GM23248 (cell line): ENCODE results near the gene MPHOSPH8. TPM values are rescaled to one million over a fixed set of nuclear protein-coding genes. Genes with fewer than 3 reads are reported as not detected.

Experiments
- DNase-seq: peaks from one replicate; pipeline ENCODE4 v3.0.0-alpha.2; 2015
- H2AFZ ChIP-seq: fragments of 200-600 bp; sonication (generic); 2 replicates; pipeline ENCODE4 v1.6.1; 2016; ENCODE audit warnings: antibody characterized with exemption
- H3F3A ChIP-seq: fragments of 200-600 bp; sonication (generic); 2 replicates; pipeline ENCODE4 v1.6.1; 2016; ENCODE audit warnings: mild to moderate bottlenecking, antibody characterized with exemption, mixed run types; ENCODE audit not compliant: insufficient read depth
- H3K27ac ChIP-seq: fragments of 200-600 bp; sonication (generic); 2 replicates; pipeline ENCODE4 v1.5.1; 2016; ENCODE audit warnings: mild to moderate bottlenecking
- H3K27me3 ChIP-seq: fragments of 200-600 bp; sonication (generic); replicated peaks from 2 replicates; pipeline ENCODE4 v1.6.1; 2016; ENCODE audit warnings: mild to moderate bottlenecking; ENCODE audit not compliant: insufficient read depth
- H3K36me3 ChIP-seq: fragments of 200-600 bp; sonication (generic); 2 replicates; pipeline ENCODE4 v1.6.1; 2016; ENCODE audit warnings: low read depth, mild to moderate bottlenecking
- H3K4me1 ChIP-seq: fragments of 200-600 bp; sonication (generic); 2 replicates; pipeline ENCODE4 v1.6.1; 2016; ENCODE audit warnings: mild to moderate bottlenecking; ENCODE audit not compliant: insufficient read depth
- H3K4me2 ChIP-seq: fragments of 200-600 bp; sonication (generic); one replicate; pipeline ENCODE4 v1.6.1; 2016; ENCODE audit warnings: mild to moderate bottlenecking; ENCODE audit not compliant: unreplicated experiment
- H3K4me3 ChIP-seq: fragments of 200-600 bp; sonication (generic); 2 replicates; pipeline ENCODE4 v1.5.1; 2016; ENCODE audit warnings: mild to moderate bottlenecking
- H3K79me2 ChIP-seq: fragments of 200-600 bp; sonication (generic); 2 replicates; pipeline ENCODE4 v1.6.1; 2016; ENCODE audit warnings: mild to moderate bottlenecking; ENCODE audit not compliant: insufficient read depth
- H3K9ac ChIP-seq: fragments of 200-600 bp; sonication (generic); 2 replicates; pipeline ENCODE4 v1.6.1; 2016; ENCODE audit warnings: mild to moderate bottlenecking
- H3K9me2 ChIP-seq: fragments of 200-600 bp; sonication (generic); 2 replicates; pipeline ENCODE4 v1.6.1; 2016; ENCODE audit warnings: mixed run types, mild to moderate bottlenecking, moderate library complexity; ENCODE audit not compliant: insufficient read depth
- H3K9me3 ChIP-seq: fragments of 200-600 bp; sonication (generic); one replicate; pipeline ENCODE4 v1.6.1; 2017; ENCODE audit warnings: low read depth
- H4K20me1 ChIP-seq: fragments of 200-600 bp; sonication (generic); 2 replicates; pipeline ENCODE4 v1.6.0; 2016; ENCODE audit not compliant: insufficient read depth
- EZH2 ChIP-seq: fragments of 200-600 bp; sonication (generic); IDR thresholded peaks from 2 replicates; pipeline ENCODE4 v1.6.1; 2018; ENCODE audit warnings: antibody characterized with exemption, mild to moderate bottlenecking; ENCODE audit not compliant: insufficient read depth, poor library complexity, severe bottlenecking
- EZH2phosphoT487 ChIP-seq: fragments of 200-600 bp; sonication (generic); IDR thresholded peaks from 2 replicates; pipeline ENCODE4 v1.6.1; 2018; ENCODE audit warnings: antibody characterized with exemption, moderate library complexity, mild to moderate bottlenecking, low read depth; ENCODE audit not compliant: insufficient read depth
- WGBS, 2 experiments: methylation state at CpG; one replicate each; pipeline ENCODE4 v1.1.6; 2015 to 2017; ENCODE audit warnings: low lambda C conversion rate in 2 of 2, low coverage in 1 of 2; ENCODE audit errors: missing lambda C conversion rate in 2 of 2; 5-methylcytosine and 5-hydroxymethylcytosine counted together
- in situ Hi-C: fragments of 300-500 bp; cut with MboI; formaldehyde crosslinking; loops from 2 replicates; pipeline ENCODE4 v1.15.0; 2020
- polyA plus RNA-seq: library from polyadenylated mRNA; unstranded; fragments of >200 nt; fragmentation: Nextera tagmentation; extraction: Ambion mirVana; gene quantifications from 2 replicates; pipeline ENCODE4 v1.2.1, GENCODE V29; 2016
- total RNA-seq: library from RNA; depleted of rRNA; stranded (reverse); fragments of >200 nt; shearing (Covaris generic); gene quantifications from 2 replicates; pipeline ENCODE4 v1.2.3, GENCODE V29; 2014

MPHOSPH8 gene
- total and polyA plus RNA-seq, 2 experiments from 2014 or later = 11.1 to 15.0 TPM

DNA sequence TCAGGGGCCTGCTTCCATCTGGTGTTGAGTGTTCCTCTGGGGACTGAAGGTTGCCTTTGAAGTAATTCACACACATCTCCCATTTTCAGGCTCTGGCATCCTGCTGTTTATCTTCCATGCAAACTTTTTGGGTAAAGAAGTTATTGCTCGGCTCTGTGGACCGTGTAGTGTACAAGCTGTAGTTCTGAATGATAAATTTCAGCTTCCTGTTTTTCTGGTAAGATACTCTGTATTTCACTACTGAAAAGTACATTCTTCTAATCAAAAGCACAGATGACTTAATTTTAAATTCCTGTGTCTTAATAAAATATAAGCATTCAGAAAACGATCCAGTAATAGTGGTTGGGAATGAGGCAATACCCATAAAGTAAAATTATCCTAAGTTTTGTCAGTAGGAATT, 36.7 kb downstream of the MPHOSPH8 start:
- H3K27ac ChIP-seq = no peak overlapping the region
- no peak overlapping the region for H2AFZ ChIP-seq
- WGBS, 2 experiments = 61 to 65% methylated on average over 3 of the region's 3 CpGs
- no peaks in the 10 kb centered on the region for H3K4me1 ChIP-seq
- H3K27me3 ChIP-seq = no peaks in the 10 kb centered on the region
- H3K36me3 ChIP-seq = peaks cover 59% of the 10 kb centered on the region
- no peaks in the 10 kb centered on the region for H3K9me3 ChIP-seq
- no peak overlapping the region for H3K4me2 ChIP-seq
- H3K9ac ChIP-seq = no peak overlapping the region
- H3K79me2 ChIP-seq = no peaks in the 10 kb centered on the region
- H3K4me3 ChIP-seq = no peak overlapping the region
- no peak for DNase-seq
- no peaks in the 10 kb centered on the region for H3K9me2 ChIP-seq
- in situ Hi-C loops = no loop called here
- TF ChIP-seq EZH2 (no peak), EZH2phosphoT487 (no peak)
- H4K20me1 ChIP-seq = no peaks in the 10 kb centered on the region
- peaks cover 11% of the 10 kb centered on the region; the same call in 1 of the 2 replicates for H3F3A ChIP-seq

DNA sequence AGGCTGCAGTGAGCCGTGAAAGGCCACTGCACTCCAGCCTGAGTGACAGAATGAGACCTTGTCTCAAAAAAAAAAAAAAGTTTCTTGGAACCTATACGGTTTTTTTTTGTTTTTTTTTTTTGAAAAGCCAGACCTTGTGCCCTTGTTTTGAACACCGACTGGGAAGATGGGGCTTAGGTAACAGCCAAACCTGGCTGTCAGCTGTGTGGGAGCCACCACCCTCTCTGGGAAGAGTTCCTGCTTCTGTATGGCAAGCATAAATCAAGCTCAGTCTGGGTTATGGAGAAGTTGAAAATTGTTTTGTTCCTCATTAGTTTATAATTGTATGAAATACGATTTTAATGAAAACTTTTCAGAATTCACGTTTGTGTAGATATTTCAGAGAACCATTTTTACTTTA, 39.5 kb downstream of the MPHOSPH8 start:
- Histone ChIP-seq H3K9ac (no peak overlapping the region), H3K36me3 (peaks cover 59% of the 10 kb centered on the region), H3K9me3 (no peaks in the 10 kb centered on the region), H3K79me2 (no peaks in the 10 kb centered on the region), H3K4me2 (no peak overlapping the region), H3K9me2 (no peaks in the 10 kb centered on the region), H3K27me3 (no peaks in the 10 kb centered on the region), H2AFZ (no peak overlapping the region), H3K4me1 (no peaks in the 10 kb centered on the region), H4K20me1 (no peaks in the 10 kb centered on the region), H3K4me3 (no peak overlapping the region), H3K27ac (no peak overlapping the region), H3F3A (peaks cover 23% of the 10 kb centered on the region; the same call in 1 of the 2 replicates)
- 51 to 52% methylated on average over 5 of the region's 5 CpGs for WGBS, 2 experiments
- no peak for TF ChIP-seq EZH2phosphoT487
- TF ChIP-seq EZH2 = no peak
- no peak for DNase-seq
- in situ Hi-C loops = no loop called here

DNA sequence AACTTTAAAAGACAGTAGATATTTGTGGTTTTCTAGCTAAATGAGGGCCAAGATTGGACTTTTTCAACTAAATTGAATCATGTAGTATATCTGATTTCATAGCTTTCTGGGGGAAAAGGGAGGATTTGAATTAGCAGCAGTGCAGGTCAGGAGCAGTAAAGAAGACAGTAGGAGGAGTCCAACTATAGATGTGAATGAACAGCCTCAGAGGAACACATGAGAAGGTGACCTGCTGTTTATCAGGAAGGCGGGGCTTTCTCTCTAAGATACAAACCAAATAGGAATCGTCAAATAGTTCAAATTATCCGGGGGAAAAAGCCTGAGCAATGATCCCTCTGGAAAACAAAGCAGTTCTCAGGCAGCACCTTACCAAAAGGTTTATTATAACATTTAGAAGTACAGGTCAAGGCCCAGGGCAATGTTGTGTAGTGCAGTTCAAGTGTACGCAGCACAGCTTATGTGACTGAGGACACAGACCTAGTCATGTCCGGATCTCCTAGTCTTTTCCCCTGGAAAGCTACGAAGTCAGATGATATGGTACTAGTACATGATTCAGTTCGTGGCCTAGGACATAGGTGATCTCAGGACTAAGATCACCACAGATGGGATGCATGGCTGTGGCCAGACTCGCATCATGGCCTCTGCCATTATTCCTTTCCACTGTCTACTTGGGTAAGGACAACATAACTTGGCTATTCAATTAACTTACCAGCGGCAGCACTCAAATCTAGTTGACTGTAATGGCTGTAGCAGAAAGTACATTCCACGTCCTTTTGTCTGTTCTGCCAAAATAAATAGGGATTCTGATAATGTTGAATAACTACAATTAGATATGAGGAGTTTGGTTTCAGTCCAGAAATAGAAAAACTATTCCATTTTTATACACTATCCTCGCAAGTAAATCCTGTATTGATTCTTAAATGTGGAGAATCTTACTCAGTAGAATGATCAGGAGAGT, 40.3 kb downstream of the MPHOSPH8 start:
- H3K4me3 ChIP-seq = no peak overlapping the region
- peaks cover 56% of the 10 kb centered on the region for H3K36me3 ChIP-seq
- H3K79me2 ChIP-seq = no peaks in the 10 kb centered on the region
- H3F3A ChIP-seq = peaks cover 24% of the 10 kb centered on the region; the same call in 1 of the 2 replicates
- H2AFZ ChIP-seq = no peak overlapping the region
- no peaks in the 10 kb centered on the region for H3K4me1 ChIP-seq
- TF ChIP-seq EZH2phosphoT487 (no peak), EZH2 (no peak)
- no peak overlapping the region for H3K4me2 ChIP-seq
- in situ Hi-C loops = no loop called here
- no peaks in the 10 kb centered on the region for H4K20me1 ChIP-seq
- no peaks in the 10 kb centered on the region for H3K9me3 ChIP-seq
- no peak overlapping the region for H3K27ac ChIP-seq
- H3K27me3 ChIP-seq = no peaks in the 10 kb centered on the region
- WGBS, 2 experiments = 91 to 92% methylated on average over 11 of the region's 11 CpGs
- H3K9me2 ChIP-seq = no peaks in the 10 kb centered on the region
- H3K9ac ChIP-seq = no peak overlapping the region
- DNase-seq = no peak

DNA sequence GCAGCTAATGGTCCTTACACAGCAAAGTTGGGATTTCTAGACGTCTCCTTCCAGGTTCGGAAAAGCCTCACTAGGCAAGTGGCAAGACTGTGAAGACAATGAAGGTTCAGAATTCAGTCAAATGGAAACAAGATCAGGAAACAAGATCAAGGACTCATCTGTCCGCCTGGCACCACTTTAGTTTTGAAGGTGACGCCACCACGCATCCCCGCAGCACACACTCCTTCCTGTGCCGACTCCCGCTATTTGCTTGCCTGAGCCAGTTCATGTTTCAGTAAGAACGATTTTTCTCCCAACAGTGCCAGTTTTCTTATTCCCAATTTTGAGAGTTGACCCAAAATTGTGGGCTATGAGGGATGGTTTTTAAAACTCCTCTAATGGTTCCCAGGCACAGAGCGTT, 41.4 kb downstream of the MPHOSPH8 start:
- TF ChIP-seq EZH2phosphoT487 = no peak
- TF ChIP-seq EZH2 = no peak
- no peak overlapping the region for H3K4me2 ChIP-seq
- H2AFZ ChIP-seq = no peak overlapping the region
- no peak for DNase-seq
- no peaks in the 10 kb centered on the region for H3K9me2 ChIP-seq
- H3K4me1 ChIP-seq = no peaks in the 10 kb centered on the region
- WGBS, 2 experiments = 97 to 98% methylated on average over 10 of the region's 10 CpGs
- H3K27me3 ChIP-seq = no peaks in the 10 kb centered on the region
- H3K36me3 ChIP-seq = peaks cover 53% of the 10 kb centered on the region
- no peak overlapping the region for H3K27ac ChIP-seq
- no peaks in the 10 kb centered on the region for H4K20me1 ChIP-seq
- in situ Hi-C loops = no loop called here
- H3K9me3 ChIP-seq = no peaks in the 10 kb centered on the region
- no peak overlapping the region for H3K4me3 ChIP-seq
- no peak overlapping the region for H3K9ac ChIP-seq
- H3K79me2 ChIP-seq = no peaks in the 10 kb centered on the region
- H3F3A ChIP-seq = peaks cover 24% of the 10 kb centered on the region; the same call in 1 of the 2 replicates
